NCI-H82 treated with DMSO at 0.1 percent for 48 hours (cell line): ENCODE data around the gene SFXN3.

ENCODE experiments used
- DNase-seq: peaks from one replicate; lab custom pipeline; 2025; ENCODE audit not compliant: unreplicated experiment; lab: John Stamatoyannopoulos, UW

The SFXN3 gene

DNA sequence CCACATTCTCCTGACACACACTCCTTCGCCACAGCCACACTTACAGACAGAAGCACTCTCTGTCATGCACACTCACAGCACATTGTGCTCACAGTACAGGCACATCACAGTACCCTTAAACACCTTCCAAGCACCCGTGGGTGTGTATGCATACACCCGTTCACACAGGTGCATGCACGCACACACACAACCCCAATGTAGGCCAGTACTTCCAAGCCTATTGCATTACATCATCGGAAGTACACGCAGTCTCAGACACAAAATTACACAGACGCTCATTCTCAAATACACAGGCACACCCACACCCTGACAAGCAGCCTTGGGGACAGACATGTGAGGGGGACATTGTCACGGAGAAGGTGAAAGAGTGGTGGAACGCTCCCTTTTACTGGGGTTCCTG is 41.9 kb downstream of the SFXN3 start:
- no peak for DNase-seq

DNA sequence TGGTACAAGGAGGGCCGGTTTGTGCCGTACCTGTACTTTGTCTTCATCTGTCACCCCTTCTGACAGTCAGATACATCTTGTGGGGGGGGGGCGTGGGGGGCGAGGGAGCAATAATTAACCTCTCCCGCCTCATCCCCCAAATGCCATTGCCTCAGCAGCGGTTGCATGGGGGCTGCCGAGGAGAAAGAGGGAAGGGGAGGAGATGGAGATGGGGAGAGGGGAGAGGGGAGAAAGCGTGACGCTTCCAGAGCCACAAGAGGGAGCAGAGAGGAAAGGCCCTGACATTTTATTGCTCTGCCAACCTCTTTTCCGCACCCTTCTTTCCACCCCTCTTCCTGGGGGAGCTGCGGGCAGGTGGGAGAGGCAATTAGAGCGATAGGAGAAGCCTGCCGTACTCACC is 42.6 kb downstream of the SFXN3 start:
- no peak for DNase-seq

GRCh38 chr10:101075775-101076174 is 44.7 kb downstream of the SFXN3 start:
- peak; percentile 6 for DNase-seq

GRCh38 chr10:101076630-101077029 is 45.6 kb downstream of the SFXN3 start:
- no peak for DNase-seq

- DNase-seq = no peak
These were observed 48.8 kb downstream of the SFXN3 start for GRCh38 chr10:101079874-101080273.

DNA sequence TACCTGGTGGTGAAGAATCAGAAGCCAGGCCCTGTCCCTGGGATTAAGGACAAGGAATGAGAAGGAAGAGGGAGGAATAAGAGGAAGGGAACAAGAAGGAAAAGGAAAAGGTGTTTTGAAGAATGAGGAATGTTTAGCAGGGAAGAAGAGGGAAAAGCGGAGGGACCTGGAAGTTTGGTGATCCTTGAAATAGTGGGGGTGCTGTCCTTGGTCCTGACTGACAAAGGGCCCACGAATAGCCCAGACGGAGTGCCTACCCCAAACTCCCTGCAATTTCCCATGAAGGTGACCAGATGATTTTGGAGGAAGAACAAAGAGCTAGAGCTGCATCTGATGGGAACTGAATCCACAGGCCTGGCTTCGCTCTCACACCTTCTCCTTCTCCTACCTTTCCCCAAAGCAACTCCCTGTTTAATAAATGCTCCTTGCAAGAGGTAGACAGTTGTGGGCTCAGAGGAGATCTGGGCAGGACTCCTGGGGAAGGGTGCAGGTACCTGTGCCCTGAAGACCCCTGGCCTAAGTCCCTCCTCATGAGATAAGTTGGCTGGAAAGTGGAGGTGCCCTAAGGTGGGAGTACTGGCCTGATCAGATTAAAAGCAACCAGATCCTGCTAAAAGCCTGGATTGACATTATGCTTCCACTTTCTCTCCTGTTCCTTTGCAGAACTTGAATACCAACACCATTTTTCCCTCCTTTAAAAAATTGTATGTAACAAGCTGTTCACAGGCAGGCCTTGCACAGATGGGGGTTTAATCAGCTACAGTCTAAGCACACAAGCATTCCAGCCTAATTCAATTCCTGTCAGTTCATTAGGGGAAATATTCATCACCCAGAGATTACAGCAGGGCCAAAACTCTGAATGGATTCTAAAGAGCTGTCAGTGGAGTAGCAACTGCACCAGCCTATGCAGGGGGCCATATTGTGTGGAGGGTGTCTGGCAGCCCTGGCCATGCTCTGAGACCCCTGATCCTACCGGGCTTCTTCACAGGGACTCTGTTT is 50.2 kb downstream of the SFXN3 start:
- peak; percentile 48 for DNase-seq

GRCh38 chr10:101085846-101086245 is 54.8 kb downstream of the SFXN3 start:
- no peak for DNase-seq

- peak; percentile 56 for DNase-seq
These were observed 56.3 kb downstream of the SFXN3 start for GRCh38 chr10:101087376-101087775.

DNA sequence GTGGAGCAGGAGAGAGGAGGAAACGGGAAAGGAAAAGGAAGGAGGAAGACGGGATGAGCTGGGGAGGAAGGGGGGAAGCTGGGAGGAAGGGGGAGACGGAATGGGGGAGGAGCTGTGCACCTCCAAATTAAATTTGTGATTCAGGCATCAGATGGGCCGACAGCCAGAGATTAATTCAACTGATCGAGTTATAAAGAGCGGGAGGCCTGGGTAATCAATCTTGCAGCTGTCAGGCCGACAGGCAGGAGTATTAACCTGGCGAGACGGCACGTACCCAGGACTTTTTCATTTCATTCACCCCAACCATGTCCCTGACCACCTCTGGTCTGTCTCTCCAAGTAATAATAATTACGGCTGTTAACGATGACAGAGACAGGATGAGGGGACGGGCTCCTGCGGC is 56.9 kb downstream of the SFXN3 start:
- peak; percentile 42 for DNase-seq

DNA sequence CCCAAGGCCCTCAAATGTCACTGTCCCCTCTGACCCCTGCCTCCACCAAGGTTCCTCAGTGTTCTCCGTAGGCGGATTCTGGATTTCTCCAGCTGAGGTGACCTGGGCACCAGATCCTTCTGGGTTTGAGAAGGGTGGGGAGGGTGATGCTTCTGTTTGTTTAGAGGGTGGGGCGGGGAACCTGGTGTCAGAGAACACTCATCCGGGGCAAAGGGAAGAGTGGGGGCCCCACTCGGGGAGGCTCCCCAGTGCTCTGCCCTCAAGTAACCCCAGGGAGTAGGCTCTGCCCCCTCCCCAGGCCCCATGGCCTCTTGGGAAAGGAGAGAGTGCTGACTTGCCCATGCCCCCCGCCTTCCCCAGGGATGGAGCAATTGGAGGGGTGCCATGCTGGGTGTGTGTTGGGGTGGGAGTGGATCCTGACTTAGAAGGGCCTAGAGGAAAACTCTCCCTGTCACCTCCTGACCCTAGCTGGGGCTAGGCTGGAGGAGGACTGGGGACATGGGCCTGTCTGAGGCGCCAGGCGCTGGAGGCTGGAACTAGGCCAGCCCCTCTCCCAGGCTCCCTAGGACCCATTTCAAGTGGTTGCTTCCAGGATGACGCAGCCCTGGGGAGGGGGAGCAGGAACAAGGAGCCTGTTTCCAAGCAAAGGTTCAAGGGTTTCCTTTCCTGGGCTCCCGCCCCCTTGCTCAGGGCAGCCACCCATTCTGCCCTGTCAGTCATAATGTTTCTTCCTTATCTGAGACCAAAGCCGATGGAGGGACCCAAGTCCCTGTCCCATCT is 58.7 kb downstream of the SFXN3 start:
- DNase-seq = no peak

GRCh38 chr10:101090597-101090996 is 59.6 kb downstream of the SFXN3 start:
- no peak for DNase-seq
